Body of pancreas (tissue), 4 donors: ENCODE measurements around the gene CMKLR1. TPM values are rescaled to one million over a fixed set of nuclear protein-coding genes. Genes with fewer than 3 reads are reported as not detected.

Experiments used
- ATAC-seq: fragments of 150-250 bp; one replicate; pipeline ENCODE4 v1.9.1; 2016
- DNase-seq, 4 donors: peaks; one replicate each; pipeline ENCODE4 v3.0.0-alpha.2; 2019
- H3K27ac ChIP-seq, 4 donors: fragments of 200-600 bp; sonication (generic); 1 replicate in 3 of 4; 2 replicates in 1 of 4; pipeline versions ENCODE4 v1.5.1 to v1.6.1; 2016 to 2019; ENCODE audit warnings: mild to moderate bottlenecking in 1 of 4, mixed read lengths in 1 of 4, moderate library complexity in 1 of 4
- H3K27me3 ChIP-seq, 2 donors: fragments of 200-600 bp; sonication (generic); one replicate each; pipeline ENCODE4 v1.6.0; 2016; ENCODE audit warnings: mild to moderate bottlenecking in 1 of 2
- H3K36me3 ChIP-seq, 2 donors: fragments of 200-600 bp; sonication (generic); replicated peaks in 1 of 2; 2 replicates each; pipeline ENCODE4 v1.5.1; 2016; ENCODE audit warnings: low read depth in 2 of 2; ENCODE audit not compliant: insufficient read depth in 1 of 2
- H3K4me1 ChIP-seq: fragments of 200-600 bp; sonication (generic); one replicate; pipeline ENCODE4 v1.6.0; 2016
- H3K4me3 ChIP-seq, 2 donors: fragments of 200-600 bp; sonication (generic); 1 replicate in 1 of 2; 2 replicates in 1 of 2; pipeline ENCODE4 v1.5.1; 2016 to 2019
- H3K9me3 ChIP-seq, 3 donors: fragments of 200-600 bp; sonication (generic); 1 replicate in 2 of 3; 2 replicates in 1 of 3; pipeline ENCODE4 v1.5.1; 2016
- CTCF ChIP-seq, 7 experiments: fragments of 450-650 bp in 4 of 7; fragments of 200-600 bp in 3 of 7; sonication (generic) in 3 of 7; IDR thresholded peaks; one replicate each; pipeline ENCODE4 v1.5.1; 2016 to 2019; ENCODE audit warnings: antibody characterized with exemption in 7 of 7
- POLR2A ChIP-seq, 3 donors: fragments of 450-650 bp; IDR thresholded peaks; one replicate each; pipeline ENCODE4 v1.6.1; 2016; ENCODE audit warnings: antibody characterized with exemption in 3 of 3, mild to moderate bottlenecking in 2 of 3
- WGBS, 2 donors: methylation state at CpG; one replicate each; pipeline ENCODE4 v1.1.5; 2017; 5-methylcytosine and 5-hydroxymethylcytosine counted together
- intact Hi-C: fragments of 100-400 bp; cut with DNase I; formaldehyde crosslinking; loops from one replicate; pipeline ENCODE4 v1.15.1; 2023
- total RNA-seq, 2 donors: library from RNA; depleted of rRNA; stranded (reverse); fragments of >200 nt; gene quantifications; one replicate each; pipeline ENCODE4 v1.1.0, GENCODE V29; 2016

CMKLR1 gene
- total RNA-seq, 2 donors from 2014 or later: 5.3 to 5.7 TPM

GRCh38 chr12:108345716-108346633, 6.9 kb upstream of the CMKLR1 start:
- Histone ChIP-seq H3K27ac (no peak overlapping the region), H3K4me1 (no peaks in the 10 kb centered on the region), H3K9me3 (no peaks in the 10 kb centered on the region), H3K4me3 (no peak overlapping the region), H3K27me3 (no peaks in the 10 kb centered on the region), H3K36me3 (no peaks in the 10 kb centered on the region)
- DNase-seq: peak in 1 of 4 donors; percentile 24
- no peak for ATAC-seq
- intact Hi-C loops: no loop called here
- no peak for TF ChIP-seq CTCF (IDR thresholded peaks at IDR 0.05)
- no peak for TF ChIP-seq POLR2A (IDR thresholded peaks at IDR 0.05)
- 39 to 48% methylated on average over 4 to 8 of the region's 8 CpGs for WGBS, 2 donors

- DNase-seq: no peak
- no peaks in the 10 kb centered on the region for H3K4me1 ChIP-seq
- H3K27me3 ChIP-seq: no peaks in the 10 kb centered on the region
- WGBS, 2 donors: 32 to 48% methylated on average over 4 to 5 of the region's 5 CpGs
- no peak for TF ChIP-seq POLR2A (IDR thresholded peaks at IDR 0.05)
- TF ChIP-seq CTCF (IDR thresholded peaks at IDR 0.05): no peak
- intact Hi-C loops: no loop called here
- ATAC-seq: no peak
- H3K4me3 ChIP-seq: no peak overlapping the region
- no peaks in the 10 kb centered on the region for H3K9me3 ChIP-seq
- H3K36me3 ChIP-seq: no peaks in the 10 kb centered on the region
- no peak overlapping the region for H3K27ac ChIP-seq
Measured at GRCh38 chr12:108342985-108343384, 3.9 kb upstream of the CMKLR1 start.

- DNase-seq: no peak
- intact Hi-C loops: no loop called here
- no peak for TF ChIP-seq CTCF (IDR thresholded peaks at IDR 0.05)
- TF ChIP-seq POLR2A (IDR thresholded peaks at IDR 0.05): no peak
- Histone ChIP-seq H3K4me3 (no peak overlapping the region), H3K36me3 (no peaks in the 10 kb centered on the region), H3K9me3 (no peaks in the 10 kb centered on the region), H3K27me3 (no peaks in the 10 kb centered on the region), H3K4me1 (no peaks in the 10 kb centered on the region), H3K27ac (no peak overlapping the region)
- 51 to 70% methylated on average over 8 of the region's 8 CpGs for WGBS, 2 donors
- ATAC-seq: no peak
Measured at GRCh38 chr12:108341854-108342847, 3.0 kb upstream of the CMKLR1 start.

GRCh38 chr12:108341356-108341755, 2.2 kb upstream of the CMKLR1 start:
- TF ChIP-seq POLR2A (IDR thresholded peaks at IDR 0.05): no peak
- no peak for TF ChIP-seq CTCF (IDR thresholded peaks at IDR 0.05)
- Histone ChIP-seq H3K4me1 (no peaks in the 10 kb centered on the region), H3K4me3 (no peak overlapping the region), H3K27ac (no peak overlapping the region), H3K9me3 (no peaks in the 10 kb centered on the region), H3K36me3 (no peaks in the 10 kb centered on the region), H3K27me3 (no peaks in the 10 kb centered on the region)
- intact Hi-C loops: no loop called here
- DNase-seq (no peak), ATAC-seq (no peak)
- 33 to 44% methylated on average over 3 of the region's 3 CpGs for WGBS, 2 donors
